CD4-positive, alpha-beta T cell treated with Interleukin-10 for 1 hour (primary cell): ENCODE data around the gene SEC14L6.

Source experiments
- DNase-seq: peaks from one replicate; pipeline ENCODE4 v3.0.0-alpha.2; 2020

Gene SEC14L6

DNA sequence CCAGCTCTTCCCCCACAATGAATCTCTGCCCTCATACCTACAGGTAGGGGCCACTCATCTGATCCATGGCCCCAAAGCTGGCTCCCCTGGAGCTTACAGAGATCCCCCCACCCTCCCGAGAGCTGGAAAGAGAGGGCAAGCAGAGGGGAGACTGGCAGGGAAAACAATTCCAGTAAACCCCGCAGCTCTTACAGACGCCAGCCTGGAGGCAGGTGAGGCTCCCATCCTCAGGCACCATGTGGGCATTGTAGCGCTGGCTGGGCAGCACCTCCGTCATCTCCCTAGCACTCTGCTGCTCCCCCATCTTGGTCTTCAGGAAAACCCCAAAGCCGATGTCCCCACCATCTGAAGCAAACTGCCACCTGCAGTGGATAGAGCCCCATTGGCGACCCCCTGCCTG is 55.2 kb downstream of the SEC14L6 start:
- no peak for DNase-seq

DNA sequence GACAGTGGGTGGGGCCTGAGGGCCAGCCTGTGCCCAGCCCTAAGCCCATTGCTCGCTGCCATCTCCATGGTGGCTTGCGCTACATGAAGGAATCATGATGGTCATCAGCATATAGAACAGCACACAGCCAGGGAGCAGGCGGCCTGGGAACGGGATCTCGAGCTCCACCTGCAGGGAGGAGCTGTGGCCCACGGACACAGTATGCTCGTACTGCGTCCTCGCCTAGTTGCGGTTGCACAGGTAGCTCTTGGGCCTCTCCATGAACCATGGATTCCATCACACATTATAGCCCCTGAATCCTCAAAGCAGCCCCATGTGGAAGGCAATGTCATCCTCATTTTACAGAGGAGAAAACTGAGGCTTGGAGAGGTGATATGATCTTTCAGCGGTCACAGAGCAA is 56.1 kb downstream of the SEC14L6 start:
- no peak for DNase-seq

GRCh38 chr22:30488121-30488520 is 58.4 kb downstream of the SEC14L6 start:
- no peak for DNase-seq

GRCh38 chr22:30486661-30487115 is 59.9 kb downstream of the SEC14L6 start:
- no peak for DNase-seq

GRCh38 chr22:30486118-30486517 is 60.4 kb downstream of the SEC14L6 start:
- DNase-seq, result no peak

GRCh38 chr22:30485362-30485988 is 61.1 kb downstream of the SEC14L6 start:
- peak; percentile 77 for DNase-seq

- no peak for DNase-seq
These were observed 63.4 kb downstream of the SEC14L6 start for GRCh38 chr22:30483169-30483568.

DNA sequence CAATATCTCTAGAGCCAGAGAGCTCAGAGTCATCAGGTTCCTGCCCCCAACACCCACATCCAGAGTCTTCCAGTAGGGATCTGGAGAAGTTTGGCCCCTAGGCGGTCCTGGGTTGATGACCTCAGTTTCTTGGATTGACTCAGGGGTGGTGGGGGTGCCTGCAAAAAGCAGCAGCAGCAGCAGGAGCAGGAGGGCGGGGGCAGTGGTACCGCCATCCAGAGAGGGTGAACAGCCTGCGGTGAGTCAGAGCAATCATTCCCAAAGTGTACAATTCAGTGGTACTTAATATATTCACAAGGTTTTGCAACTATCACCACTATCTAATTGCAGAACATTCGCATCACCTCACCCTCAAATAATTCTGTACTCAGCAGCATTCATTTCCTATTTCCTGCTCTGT is 64.8 kb downstream of the SEC14L6 start:
- no peak for DNase-seq

DNA sequence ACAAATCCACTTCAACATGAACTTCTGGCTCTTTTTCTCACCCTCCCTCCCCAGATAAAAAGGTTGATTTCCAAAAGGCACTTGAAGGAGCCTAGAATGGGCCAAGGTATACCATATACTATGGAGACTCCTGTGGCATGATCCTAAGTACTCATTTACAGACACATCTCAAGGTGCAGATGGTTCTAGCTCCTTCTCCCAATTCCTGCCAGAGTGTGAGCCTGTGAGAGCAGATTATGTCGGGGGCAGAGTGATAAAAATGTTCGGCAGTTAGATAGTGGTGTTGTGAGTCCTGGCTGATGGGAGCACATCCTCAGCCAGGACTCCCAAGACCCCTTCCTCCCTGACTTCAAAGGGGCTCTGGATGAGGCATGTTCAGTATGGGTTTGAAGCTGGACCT is 66.6 kb downstream of the SEC14L6 start:
- DNase-seq, result no peak

GRCh38 chr22:30474683-30475424 is 71.7 kb downstream of the SEC14L6 start:
- DNase-seq, result peak; percentile 34

- no peak for DNase-seq
These were observed 72.4 kb downstream of the SEC14L6 start for GRCh38 chr22:30474121-30474520.

DNA sequence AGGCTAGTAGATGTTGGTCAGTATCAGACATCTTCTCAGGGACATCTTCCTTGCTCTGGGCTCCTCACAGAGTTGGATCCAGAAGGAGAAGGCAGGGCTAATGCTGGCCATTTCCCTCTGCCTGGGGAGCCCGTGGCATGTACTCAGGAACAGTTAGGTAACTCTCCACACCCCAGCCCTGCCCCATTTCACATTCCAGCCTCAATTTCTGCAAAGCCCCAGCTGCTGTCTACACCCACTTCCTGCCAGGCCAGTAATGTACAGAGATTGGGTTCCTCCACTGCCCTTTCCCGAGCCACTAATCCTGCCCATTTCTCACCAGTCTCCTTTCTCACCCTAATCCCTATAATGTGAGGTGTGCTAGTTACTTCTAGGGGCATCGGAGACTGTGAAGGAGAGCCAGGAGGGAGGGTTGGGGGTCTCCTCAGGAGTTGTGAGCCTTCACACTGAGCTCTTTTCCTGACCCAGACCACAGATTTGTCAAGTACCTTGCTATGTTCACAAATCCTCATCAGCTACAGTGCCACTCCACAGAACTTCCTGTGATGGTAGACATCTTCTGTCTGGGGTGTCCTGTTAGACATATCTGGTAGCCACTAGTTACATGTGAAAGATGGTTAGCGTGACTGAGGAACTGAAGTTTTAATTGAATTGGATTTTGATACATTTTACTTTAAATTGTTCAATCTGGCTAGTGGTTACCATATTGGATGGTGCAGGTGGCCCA is 73.4 kb downstream of the SEC14L6 start:
- no peak for DNase-seq
